ENCODE measurements around the gene MIEN1. TPM values are rescaled to one million over a fixed set of nuclear protein-coding genes. Genes with fewer than 3 reads are reported as not detected.

Gene MIEN1
- total RNA-seq, 4 donors from 2014 or later, result 99.3 to 215 (median 109) TPM

DNA sequence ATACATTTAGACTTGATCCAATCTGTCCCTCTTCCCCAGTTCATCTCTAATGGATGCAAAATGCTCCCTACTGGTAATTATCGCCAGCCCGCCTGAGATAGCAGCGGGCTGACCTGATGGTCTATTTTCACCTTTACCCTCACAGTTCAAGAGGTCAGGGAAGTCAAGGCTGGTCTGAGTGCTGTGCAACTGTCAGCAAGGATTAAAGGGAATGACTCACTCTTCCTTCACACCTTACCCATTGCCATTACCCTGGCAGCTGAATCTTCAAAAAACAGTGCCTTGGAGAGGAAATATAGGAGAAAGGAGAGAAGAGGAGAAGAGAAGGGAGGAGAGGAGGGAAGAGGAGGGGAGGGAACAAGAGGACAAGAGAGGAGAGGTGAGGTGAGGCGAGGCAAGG, 43.7 kb upstream of the MIEN1 start:
- no peak for DNase-seq
- peak overlapping the region; percentile 9 to 75 (median 58) for H3K27ac ChIP-seq
- in situ Hi-C loops (cut with MboI; ENCODE audit: low pct_ligation_motif_present in 1 of 4, low pct_unique_long_range_greater_than_20kb in 1 of 4, low sequenced_read_pairs in 3 of 4), result no loop called here

DNA sequence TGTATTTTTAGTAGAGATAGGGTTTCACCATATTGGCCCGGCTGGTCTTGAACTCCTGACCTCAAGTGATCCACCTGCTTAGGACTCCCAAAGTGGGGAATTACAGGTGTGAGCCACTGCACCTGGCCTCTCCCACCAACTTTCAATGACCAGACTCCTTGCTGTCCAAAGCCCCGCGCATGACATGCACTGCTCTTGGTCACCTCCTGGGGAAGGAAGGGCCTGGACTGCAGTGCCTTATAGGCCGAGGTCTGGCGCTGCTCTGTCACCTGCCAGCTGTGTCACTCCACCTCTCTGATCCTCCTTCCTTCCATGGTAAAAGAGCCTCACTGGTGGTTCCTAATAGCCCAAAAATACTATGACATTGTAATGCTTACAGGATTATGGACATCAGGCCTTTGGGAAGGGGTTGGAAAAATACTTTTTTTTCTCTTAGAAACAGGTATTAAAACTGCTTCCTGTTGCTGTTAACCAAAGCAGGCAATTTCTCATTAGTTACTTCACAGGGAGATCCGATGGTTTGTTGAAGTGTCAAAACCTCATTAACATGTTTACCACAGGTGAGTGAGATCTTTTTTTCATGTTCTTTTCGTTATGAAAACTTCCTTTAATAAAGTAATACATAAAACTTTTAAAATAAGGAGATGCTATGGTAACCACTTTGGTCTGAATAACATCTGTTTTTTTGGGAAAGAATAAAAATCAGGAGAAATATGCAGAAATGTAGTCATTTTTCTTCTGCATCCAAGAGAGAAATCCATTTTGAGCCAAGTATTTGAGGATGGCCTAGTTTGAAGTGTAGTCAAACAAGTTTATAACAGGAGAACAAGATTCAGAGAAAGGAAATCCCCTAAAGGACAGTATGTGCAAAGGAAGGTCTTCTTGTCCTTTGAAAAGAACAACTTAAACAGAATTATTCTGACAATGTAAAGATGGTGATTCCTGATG, 42.9 kb upstream of the MIEN1 start:
- Histone ChIP-seq H3K27me3 (peaks cover 4% of the 10 kb centered on the region), H3K27ac (peak overlapping the region; percentile 50 to 75 (median 58)), H3K36me3 (no peaks in the 10 kb centered on the region), H3K9me3 (no peaks in the 10 kb centered on the region), H3K4me3 (no peak overlapping the region), H3K4me1 (no peaks in the 10 kb centered on the region)
- 70 to 76% methylated on average over 5 to 7 of the region's 7 CpGs for WGBS, 2 donors (ENCODE audit: low coverage in 1 of 2)
- DNase-seq, result no peak
- intact Hi-C loops (cut with DNase I; ENCODE audit: low total_unique reads) (no loop called here), in situ Hi-C loops (cut with MboI; ENCODE audit: low pct_ligation_motif_present in 1 of 4, low pct_unique_long_range_greater_than_20kb in 1 of 4, low sequenced_read_pairs in 3 of 4) (no loop called here)
- TF ChIP-seq POLR2A (IDR thresholded peaks at IDR 0.05), result no peak

More for the DNA sequence above, 43.7 kb upstream of the MIEN1 start:
- no peaks in the 10 kb centered on the region for H3K4me1 ChIP-seq
- H3K27me3 ChIP-seq, result peaks cover 4% of the 10 kb centered on the region
- intact Hi-C loops (cut with DNase I; ENCODE audit: low total_unique reads), result no loop called here
- H3K4me3 ChIP-seq, result no peak overlapping the region
- H3K9me3 ChIP-seq, result no peaks in the 10 kb centered on the region
- no peaks in the 10 kb centered on the region for H3K36me3 ChIP-seq
- WGBS, 2 donors (ENCODE audit: low coverage in 1 of 2), result 78 to 80% methylated on average over 4 of the region's 4 CpGs
- TF ChIP-seq EP300 (IDR thresholded peaks at IDR 0.05; ENCODE audit: low read depth), result no peak

DNA sequence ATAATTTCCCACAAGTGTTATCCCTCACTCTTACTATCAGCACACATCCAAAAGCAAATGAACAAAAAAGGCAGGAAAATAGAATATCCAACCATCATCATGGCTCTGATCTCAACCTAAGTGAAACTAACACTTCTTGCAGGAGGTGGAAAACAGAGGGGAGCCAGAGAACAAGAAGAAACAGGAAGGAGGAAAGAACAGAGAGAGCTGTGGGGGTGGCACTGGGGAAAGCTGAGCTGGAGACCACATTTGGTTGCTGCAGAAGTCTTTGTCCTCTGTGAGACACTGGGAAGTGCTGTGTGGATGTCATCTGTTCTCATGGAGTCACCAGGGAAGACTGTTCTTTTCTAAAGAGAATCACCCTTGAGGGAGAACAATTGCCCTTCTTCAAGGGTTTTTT, 42.1 kb upstream of the MIEN1 start:
- no peak overlapping the region for H3K4me3 ChIP-seq
- H3K27me3 ChIP-seq, result peaks cover 4% of the 10 kb centered on the region
- DNase-seq, result no peak
- H3K27ac ChIP-seq, result peak overlapping the region; percentile 50 to 75 (median 58)
- no peaks in the 10 kb centered on the region for H3K36me3 ChIP-seq
- no peaks in the 10 kb centered on the region for H3K9me3 ChIP-seq
- intact Hi-C loops (cut with DNase I; ENCODE audit: low total_unique reads) (no loop called here), in situ Hi-C loops (cut with MboI; ENCODE audit: low pct_ligation_motif_present in 1 of 4, low pct_unique_long_range_greater_than_20kb in 1 of 4, low sequenced_read_pairs in 3 of 4) (no loop called here)
- H3K4me1 ChIP-seq, result no peaks in the 10 kb centered on the region
- no peak for TF ChIP-seq EP300 (IDR thresholded peaks at IDR 0.05; ENCODE audit: low read depth)
- TF ChIP-seq, protein P1, sequence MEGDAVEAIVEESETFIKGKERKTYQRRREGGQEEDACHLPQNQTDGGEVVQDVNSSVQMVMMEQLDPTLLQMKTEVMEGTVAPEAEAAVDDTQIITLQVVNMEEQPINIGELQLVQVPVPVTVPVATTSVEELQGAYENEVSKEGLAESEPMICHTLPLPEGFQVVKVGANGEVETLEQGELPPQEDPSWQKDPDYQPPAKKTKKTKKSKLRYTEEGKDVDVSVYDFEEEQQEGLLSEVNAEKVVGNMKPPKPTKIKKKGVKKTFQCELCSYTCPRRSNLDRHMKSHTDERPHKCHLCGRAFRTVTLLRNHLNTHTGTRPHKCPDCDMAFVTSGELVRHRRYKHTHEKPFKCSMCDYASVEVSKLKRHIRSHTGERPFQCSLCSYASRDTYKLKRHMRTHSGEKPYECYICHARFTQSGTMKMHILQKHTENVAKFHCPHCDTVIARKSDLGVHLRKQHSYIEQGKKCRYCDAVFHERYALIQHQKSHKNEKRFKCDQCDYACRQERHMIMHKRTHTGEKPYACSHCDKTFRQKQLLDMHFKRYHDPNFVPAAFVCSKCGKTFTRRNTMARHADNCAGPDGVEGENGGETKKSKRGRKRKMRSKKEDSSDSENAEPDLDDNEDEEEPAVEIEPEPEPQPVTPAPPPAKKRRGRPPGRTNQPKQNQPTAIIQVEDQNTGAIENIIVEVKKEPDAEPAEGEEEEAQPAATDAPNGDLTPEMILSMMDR (IDR thresholded peaks at IDR 0.05), result no peak
- TF ChIP-seq POLR2AphosphoS5 (IDR thresholded peaks at IDR 0.05), result no peak
- TF ChIP-seq POLR2A (IDR thresholded peaks at IDR 0.05), result no peak

DNA sequence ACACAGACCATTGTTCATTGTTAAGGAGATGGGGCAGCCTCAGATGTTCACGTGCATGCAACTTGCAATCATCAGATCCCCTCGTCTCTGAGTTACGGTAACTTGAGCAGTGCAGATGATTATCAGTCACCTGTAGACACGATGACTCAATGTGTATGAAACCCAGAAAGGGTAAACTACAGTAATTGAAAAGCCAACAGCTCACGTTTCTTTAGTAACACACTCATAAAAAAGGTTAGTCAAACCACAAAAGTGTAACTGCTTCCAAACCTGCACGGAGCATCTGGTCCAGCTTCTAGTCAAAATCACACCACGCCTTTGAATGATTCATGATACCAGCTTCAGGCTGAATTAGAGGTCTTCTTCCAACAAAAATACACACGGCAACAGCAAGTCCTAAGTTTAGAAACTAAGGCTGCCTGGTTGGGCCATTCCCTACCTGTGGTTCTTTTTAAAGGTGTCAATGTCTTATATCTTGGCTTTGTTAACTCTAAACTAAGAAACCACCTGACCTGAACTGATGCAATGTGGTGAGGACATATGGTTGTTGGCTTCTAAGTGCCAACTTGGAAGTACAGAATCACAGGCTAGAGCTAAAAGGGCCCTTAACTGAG, 39.7 kb upstream of the MIEN1 start:
- no peak for DNase-seq
- intact Hi-C loops (cut with DNase I; ENCODE audit: low total_unique reads), result no loop called here
- Histone ChIP-seq H3K27ac (peak overlapping the region in 3 of 4 donors; percentile 10 to 61 (median 36)), H3K9me3 (no peaks in the 10 kb centered on the region), H3K27me3 (no peaks in the 10 kb centered on the region), H3K4me1 (no peaks in the 10 kb centered on the region), H3K36me3 (no peaks in the 10 kb centered on the region), H3K4me3 (no peak overlapping the region)
- WGBS, 2 donors (ENCODE audit: low coverage in 1 of 2), result 38 to 44% methylated on average over 6 to 8 of the region's 8 CpGs
- in situ Hi-C loops (cut with MboI; ENCODE audit: low pct_ligation_motif_present in 1 of 4, low pct_unique_long_range_greater_than_20kb in 1 of 4, low sequenced_read_pairs in 3 of 4), result no loop called here
- no peak for TF ChIP-seq POLR2A (IDR thresholded peaks at IDR 0.05)
- no peak for TF ChIP-seq EP300 (IDR thresholded peaks at IDR 0.05; ENCODE audit: low read depth)
- TF ChIP-seq, protein P1 (IDR thresholded peaks at IDR 0.05), result no peak
- no peak for TF ChIP-seq POLR2AphosphoS5 (IDR thresholded peaks at IDR 0.05)

DNA sequence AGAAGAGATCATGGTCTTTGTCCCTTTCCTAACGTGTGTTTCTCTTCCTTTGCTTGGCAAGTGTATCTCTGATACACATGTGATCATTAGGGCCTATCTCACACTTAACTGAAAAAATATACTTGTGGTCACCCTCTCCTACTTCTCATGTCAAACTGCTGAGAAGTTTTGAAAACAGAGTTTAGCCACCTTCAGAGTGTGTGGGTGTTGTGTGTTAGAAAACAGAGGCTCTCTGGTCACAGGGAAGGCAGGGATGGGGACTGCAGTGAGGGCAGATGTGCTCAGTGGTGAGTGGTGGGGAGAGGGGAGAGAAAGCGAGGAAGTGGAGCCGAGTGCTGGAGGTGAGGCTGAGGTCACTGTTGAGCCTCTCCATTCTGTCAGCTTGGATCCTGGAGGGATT, 36.8 kb upstream of the MIEN1 start:
- intact Hi-C loops (cut with DNase I; ENCODE audit: low total_unique reads), result no loop called here
- H3K9me3 ChIP-seq, result no peaks in the 10 kb centered on the region
- in situ Hi-C loops (cut with MboI; ENCODE audit: low pct_ligation_motif_present in 1 of 4, low pct_unique_long_range_greater_than_20kb in 1 of 4, low sequenced_read_pairs in 3 of 4), result no loop called here

More for the DNA sequence above, 36.8 kb upstream of the MIEN1 start:
- Histone ChIP-seq H3K4me3 (no peak overlapping the region), H3K4me1 (no peaks in the 10 kb centered on the region), H3K27me3 (peaks cover 3% of the 10 kb centered on the region), H3K27ac (peak overlapping the region in 1 of 4 donors; percentile 34), H3K36me3 (no peaks in the 10 kb centered on the region)
- WGBS, 2 donors (ENCODE audit: low coverage in 1 of 2), result 45 to 59% methylated on average over 2 to 3 of the region's 3 CpGs
- no peak for DNase-seq
- TF ChIP-seq POLR2AphosphoS5 (IDR thresholded peaks at IDR 0.05), result no peak
- TF ChIP-seq EP300 (IDR thresholded peaks at IDR 0.05; ENCODE audit: low read depth), result no peak
- TF ChIP-seq POLR2A (IDR thresholded peaks at IDR 0.05), result no peak
- TF ChIP-seq, protein P1 (IDR thresholded peaks at IDR 0.05), result no peak

All from transverse colon (tissue), 4 donors.